GM18868 (cell line): ENCODE measurements around the gene GDAP2.

ENCODE experiments used
- ATAC-seq: cut with Tn5 transposase; IDR thresholded peaks from one replicate; pipeline ENCODE4 v1.9.1; 2021; ENCODE audit warnings: mild to moderate bottlenecking, moderate library complexity; ENCODE audit not compliant: unreplicated experiment

GDAP2 gene

DNA sequence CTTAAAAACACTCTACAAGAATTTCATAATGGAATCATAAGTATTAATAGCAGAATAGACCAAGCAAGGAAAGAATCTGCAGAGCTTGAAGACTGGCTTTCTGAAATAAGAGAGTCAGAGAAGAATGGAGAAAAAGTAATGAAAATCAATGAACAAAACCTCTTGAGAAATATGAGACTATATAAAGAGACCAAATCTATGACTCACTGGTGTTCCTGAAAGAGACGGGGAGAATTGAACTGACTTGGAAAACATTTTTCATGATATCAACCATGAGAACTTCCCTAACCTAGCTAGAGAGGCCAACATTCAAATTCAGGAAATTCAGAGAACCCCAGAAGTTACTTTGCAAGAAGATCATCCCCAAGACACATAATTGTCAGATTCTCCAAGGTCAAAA lies 85.6 kb downstream of the GDAP2 start:
- no peak for ATAC-seq

GRCh38 chr1:117842408-117843170 lies 86.8 kb downstream of the GDAP2 start:
- ATAC-seq: no peak

DNA sequence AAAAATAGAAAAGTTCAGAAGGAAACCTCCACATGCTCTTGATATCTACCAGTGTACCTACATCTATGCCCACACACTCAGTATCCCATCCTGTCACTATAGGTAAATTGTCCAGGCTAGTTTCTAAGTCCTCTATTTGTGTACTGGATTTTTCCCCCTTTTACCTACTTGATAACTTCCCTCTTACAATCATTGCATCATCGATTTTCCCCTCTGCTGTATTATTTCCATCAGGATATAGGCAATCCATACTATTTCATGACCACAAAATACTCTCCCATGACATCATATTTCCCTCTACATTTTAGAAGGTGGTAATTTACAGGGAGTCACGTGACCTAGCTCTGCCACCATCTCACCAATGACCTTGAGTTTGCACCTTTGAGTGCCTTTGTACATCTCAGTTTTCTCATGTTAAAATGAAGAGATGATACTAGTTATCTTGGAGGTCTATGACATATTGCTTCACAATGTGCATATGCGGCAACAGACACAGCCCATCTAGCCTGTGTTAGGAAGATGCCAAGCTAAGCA lies 88.2 kb downstream of the GDAP2 start:
- no peak for ATAC-seq

- no peak for ATAC-seq
Observed at GRCh38 chr1:117838911-117839310, 90.5 kb downstream of the GDAP2 start.

DNA sequence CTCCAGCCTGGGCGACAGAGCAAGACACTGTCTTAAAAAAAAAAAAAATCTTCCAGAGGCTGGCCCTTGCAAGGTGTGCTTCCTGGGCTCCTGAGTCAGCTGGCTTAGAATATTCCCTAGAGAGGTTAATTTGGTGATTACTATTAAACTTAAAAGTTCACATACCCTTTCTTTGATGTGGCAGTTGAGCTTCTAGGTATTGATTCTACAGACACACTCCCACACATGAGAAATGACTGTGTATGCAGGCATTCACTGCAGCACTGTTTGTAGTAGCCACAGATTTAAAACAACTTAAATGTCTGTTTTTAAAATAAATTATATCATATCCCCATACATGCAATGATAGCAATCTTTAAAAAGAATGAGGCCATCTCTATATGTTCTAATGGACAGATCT lies 93.4 kb downstream of the GDAP2 start:
- ATAC-seq: no peak

DNA sequence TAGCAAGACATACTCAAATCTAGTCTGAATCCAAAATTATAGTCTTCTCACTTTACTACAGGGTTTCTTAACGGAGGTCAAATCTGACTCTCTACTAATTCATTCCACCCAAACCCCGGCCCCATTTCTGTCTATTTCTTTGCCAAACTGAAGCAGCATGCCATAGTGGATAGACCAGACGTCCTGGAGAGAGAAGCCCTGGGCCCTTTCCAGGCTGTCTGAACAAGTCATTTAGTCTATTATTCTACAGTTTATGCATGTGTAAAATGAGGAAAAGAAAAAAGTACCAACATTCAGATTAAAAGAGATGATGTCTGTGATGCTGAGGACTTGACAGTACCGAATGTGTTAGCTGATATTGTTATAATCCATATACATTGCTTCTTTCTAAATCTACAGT lies 95.0 kb downstream of the GDAP2 start:
- ATAC-seq: no peak

GRCh38 chr1:117832453-117832852 lies 97.0 kb downstream of the GDAP2 start:
- no peak for ATAC-seq

DNA sequence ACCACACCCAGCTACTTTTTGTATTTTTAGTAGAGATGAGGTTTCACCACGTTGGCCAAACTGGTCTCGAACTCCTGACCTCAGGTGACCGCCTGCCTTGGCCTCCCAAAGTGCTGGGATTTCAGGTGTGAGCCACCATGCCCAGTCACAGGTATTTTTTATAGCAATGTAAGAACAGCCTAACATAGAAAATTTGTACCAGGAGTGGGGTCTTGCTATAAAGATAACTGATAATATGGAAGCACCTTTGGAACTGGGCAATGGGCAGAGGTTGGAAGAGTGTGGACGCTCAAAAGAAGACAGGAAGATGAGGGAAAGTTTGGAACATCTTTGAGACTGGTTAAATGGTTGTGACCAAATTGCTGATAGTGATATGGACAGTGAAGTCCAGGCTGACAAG lies 99.2 kb downstream of the GDAP2 start:
- ATAC-seq: no peak

DNA sequence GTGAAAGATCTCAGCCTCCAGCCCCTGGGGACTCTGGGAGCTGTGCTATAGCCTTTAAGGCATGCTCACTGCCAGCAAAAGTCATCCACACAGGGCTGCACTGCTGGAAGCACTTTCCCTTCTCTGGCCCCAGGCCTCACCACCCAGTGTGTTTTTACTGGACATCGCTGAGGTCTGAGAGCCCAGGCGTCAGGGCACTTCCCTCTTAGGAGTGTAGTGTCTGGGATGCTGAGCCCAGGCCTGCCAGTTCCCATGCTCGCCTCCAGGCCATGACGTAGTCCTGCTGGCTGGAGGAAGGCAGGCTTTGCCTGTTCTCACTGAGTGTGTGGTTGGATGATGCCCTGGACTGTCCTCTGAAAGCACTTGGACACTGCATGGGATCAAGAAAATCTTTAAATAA lies 101.2 kb downstream of the GDAP2 start:
- no peak for ATAC-seq

DNA sequence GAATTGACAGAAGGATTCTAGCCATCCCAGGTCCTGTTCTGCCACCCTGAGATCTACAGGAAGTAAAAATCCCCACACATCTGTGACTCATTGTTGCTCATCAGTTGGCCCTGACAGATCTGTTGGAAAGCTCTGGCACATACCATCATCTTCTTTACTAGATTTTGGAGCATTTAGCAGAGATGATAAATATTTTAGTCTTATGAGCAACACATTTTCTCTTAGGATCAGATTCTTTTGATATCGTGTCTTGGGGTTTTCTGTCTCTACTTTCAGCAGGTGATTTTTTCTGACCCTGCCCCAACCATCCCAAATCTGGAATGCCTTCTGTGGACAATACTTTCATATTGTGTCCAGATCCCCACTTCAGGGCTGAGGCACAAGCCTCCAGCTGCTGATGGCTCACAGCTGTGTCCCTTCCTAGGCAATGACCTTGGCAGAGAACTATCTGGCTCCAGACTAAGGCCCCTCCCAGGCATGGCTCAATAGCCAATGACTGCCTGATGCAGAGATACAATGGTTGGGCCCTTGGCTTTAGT lies 102.8 kb downstream of the GDAP2 start:
- ATAC-seq: no peak

GRCh38 chr1:117826119-117826518 lies 103.3 kb downstream of the GDAP2 start:
- no peak for ATAC-seq

DNA sequence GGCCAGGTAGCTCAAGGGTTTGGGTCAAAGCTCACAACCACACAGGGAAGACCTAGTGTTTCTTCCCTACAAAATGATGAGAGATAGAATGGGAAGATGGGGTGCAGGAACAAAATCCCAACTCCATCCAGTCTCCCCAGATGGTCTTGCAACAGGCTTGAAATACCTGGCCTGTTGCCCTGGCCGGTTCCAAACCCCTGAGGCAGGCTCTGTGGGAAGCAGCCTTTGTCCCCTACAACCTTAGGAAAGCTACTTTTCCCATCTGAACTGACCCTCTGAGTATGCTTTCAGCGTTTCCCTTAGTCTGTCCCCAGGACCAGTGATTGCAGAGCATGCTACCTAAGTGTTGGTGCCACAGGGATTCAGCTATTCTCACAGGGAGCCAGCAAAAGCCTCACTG lies 104.0 kb downstream of the GDAP2 start:
- ATAC-seq: no peak

DNA sequence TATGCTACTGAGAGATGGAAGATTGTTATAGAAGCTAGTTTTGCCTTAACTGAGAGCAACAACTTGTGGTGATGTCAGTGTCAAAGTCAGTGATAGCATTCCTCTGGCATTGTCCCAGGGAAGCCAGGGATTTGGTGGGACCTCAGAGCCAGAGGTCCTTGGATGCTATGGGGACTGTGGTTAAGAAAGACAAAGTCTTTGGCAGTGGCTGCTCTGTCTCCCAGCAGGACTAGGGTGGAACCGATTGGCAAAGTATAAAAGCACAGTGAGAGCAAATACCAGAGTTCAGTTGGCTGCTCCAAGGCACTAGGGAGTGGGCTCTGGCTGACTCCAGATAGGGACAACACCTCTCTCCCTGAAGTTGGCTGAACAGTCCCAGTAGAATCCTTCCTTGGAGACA lies 104.8 kb downstream of the GDAP2 start:
- ATAC-seq: no peak

DNA sequence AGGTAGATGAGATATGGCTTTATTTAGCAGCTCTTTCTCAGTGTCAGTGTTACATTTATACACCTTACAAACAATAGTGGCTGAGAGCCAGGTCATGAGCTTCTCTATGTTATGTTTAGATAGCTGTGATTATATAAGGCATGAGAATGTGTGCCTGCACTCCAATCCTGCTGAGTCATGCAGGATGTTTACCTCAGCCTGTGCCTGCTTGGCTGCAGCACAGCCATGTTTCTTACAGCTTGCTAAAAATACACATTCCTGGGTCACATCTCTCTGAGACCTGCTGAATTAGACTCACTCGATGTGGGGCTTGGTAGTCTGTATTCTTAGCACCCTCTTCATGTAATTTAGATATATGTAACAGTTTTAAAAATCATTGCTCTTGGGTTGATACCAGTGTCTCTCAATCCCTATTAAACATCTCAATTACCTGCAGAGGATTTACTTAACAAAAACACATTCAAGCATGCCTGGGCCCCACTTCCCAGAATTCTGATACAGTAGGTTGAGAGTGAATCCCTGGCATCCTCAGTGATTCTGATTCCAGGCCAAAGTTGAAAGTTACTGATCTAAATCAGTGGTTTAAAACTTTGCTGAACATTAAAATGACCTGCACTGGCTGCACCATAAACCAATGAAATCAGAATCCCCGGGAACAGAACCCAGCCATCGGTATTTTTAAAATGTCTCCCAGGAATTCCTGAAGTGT lies 107.5 kb downstream of the GDAP2 start:
- no peak for ATAC-seq

- ATAC-seq: no peak
Observed at GRCh38 chr1:117821382-117821755, 108.1 kb downstream of the GDAP2 start.

- ATAC-seq: no peak
Observed at GRCh38 chr1:117820694-117821381, 108.6 kb downstream of the GDAP2 start.

DNA sequence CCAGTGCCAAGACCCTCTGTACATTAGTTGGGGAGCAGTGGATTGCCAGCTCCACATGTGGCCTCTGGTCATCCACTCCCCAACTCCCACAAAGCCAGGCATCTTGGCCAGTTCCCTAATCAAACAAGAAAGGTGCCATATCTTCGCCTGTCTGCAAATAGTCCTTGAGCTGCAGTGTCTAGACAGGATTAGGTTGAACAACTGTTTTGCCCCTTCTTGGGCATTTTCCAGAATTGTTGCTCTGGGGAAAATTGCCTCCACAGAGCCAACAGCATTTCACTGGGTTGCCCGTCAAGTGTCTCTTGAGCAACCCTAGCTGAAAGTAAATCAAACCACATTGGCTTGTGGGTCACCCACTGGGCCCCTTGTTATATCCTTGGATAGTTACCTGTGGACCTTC lies 109.3 kb downstream of the GDAP2 start:
- no peak for ATAC-seq

GRCh38 chr1:117819301-117819700 lies 110.1 kb downstream of the GDAP2 start:
- ATAC-seq: no peak

- no peak for ATAC-seq
Observed at GRCh38 chr1:117818456-117818855, 111.0 kb downstream of the GDAP2 start.

- ATAC-seq: no peak
Observed at GRCh38 chr1:117817629-117818028, 111.8 kb downstream of the GDAP2 start.

DNA sequence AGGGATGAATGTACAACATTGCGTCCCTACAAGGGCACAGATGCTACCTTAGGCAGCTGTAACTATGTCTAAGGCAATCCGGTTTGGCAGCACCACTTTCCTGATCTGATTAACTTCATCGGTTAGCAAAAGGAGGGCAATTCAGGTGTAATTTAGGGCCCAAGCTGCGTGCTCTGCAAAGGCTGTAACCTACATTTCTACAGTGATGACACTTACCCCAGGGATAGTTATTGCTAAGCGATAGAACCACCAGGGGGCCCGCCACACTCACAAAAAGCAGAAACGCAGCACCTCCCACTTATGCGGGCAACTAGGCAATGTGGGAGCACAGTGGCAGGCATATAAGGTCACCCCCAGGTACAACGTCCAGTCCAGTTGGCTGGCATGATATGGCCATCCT lies 113.5 kb downstream of the GDAP2 start:
- no peak for ATAC-seq
